H9 (cell line): ENCODE measurements around the gene LINC00632. TPM values are rescaled to one million over a fixed set of nuclear protein-coding genes. Genes with fewer than 3 reads are reported as not detected.

Experiments used
- DNase-seq: peaks from one replicate; pipeline ENCODE4 v3.0.0-alpha.2; 2017
- H2AFZ ChIP-seq: one replicate; pipeline ENCODE4 v1.6.1; 2013; ENCODE audit warnings: mild to moderate bottlenecking, low read length, control low read depth, moderate library complexity
- H2AK5ac ChIP-seq: 2 replicates; pipeline ENCODE4 v1.6.1; 2013; ENCODE audit warnings: low read length, control low read depth, mixed read lengths; ENCODE audit not compliant: insufficient read length
- H2BK120ac ChIP-seq: one replicate; pipeline ENCODE4 v1.6.1; 2013; ENCODE audit warnings: low read depth, mild to moderate bottlenecking, low read length, control low read depth, inconsistent platforms; ENCODE audit not compliant: poor library complexity, severe bottlenecking
- H2BK12ac ChIP-seq: 2 replicates; pipeline ENCODE4 v1.6.1; 2013; ENCODE audit warnings: low read length, control low read depth, mixed read lengths, low read depth; ENCODE audit not compliant: insufficient read length
- H2BK15ac ChIP-seq: 2 replicates; pipeline ENCODE4 v1.6.1; 2013; ENCODE audit warnings: low read depth, low read length, control low read depth
- H2BK20ac ChIP-seq: one replicate; pipeline ENCODE4 v1.6.1; 2013; ENCODE audit warnings: low read depth, mild to moderate bottlenecking, low read length, control low read depth, inconsistent platforms; ENCODE audit not compliant: poor library complexity, severe bottlenecking
- H2BK5ac ChIP-seq: 2 replicates; pipeline ENCODE4 v1.6.1; 2013; ENCODE audit warnings: low read length, control low read depth, mixed read lengths; ENCODE audit not compliant: insufficient read length
- H3K14ac ChIP-seq: 2 replicates; pipeline ENCODE4 v1.6.1; 2013; ENCODE audit warnings: low read length, control low read depth; ENCODE audit not compliant: insufficient read depth
- H3K18ac ChIP-seq: 2 replicates; pipeline ENCODE4 v1.6.1; 2013; ENCODE audit warnings: low read depth, mild to moderate bottlenecking, mixed read lengths, low read length, control low read depth; ENCODE audit not compliant: insufficient read length
- H3K23ac ChIP-seq: 2 replicates; pipeline ENCODE4 v1.6.1; 2013; ENCODE audit warnings: low read length, control low read depth, mixed read lengths, low read depth; ENCODE audit not compliant: insufficient read length
- H3K23me2 ChIP-seq: 2 replicates; pipeline ENCODE4 v1.6.1; 2013; ENCODE audit warnings: low read depth, mild to moderate bottlenecking, mixed read lengths, low read length, control low read depth; ENCODE audit not compliant: insufficient read length, poor library complexity, severe bottlenecking
- H3K27ac ChIP-seq: 2 replicates; pipeline ENCODE4 v1.5.1; 2013; ENCODE audit warnings: low read length, control low read depth, mixed read lengths, low read depth; ENCODE audit not compliant: insufficient read length
- H3K27me3 ChIP-seq: 2 replicates; pipeline ENCODE4 v1.6.1; 2013; ENCODE audit warnings: low read length, control low read depth, inconsistent platforms; ENCODE audit not compliant: insufficient read depth
- H3K4ac ChIP-seq: 2 replicates; pipeline ENCODE4 v1.6.1; 2013; ENCODE audit warnings: low read depth, mild to moderate bottlenecking, control low read depth, inconsistent platforms, low read length, moderate library complexity
- H3K4me1 ChIP-seq: 2 replicates; pipeline ENCODE4 v1.6.1; 2013; ENCODE audit warnings: low read length, control low read depth, inconsistent platforms; ENCODE audit not compliant: insufficient read depth
- H3K4me2 ChIP-seq: 2 replicates; pipeline ENCODE4 v1.6.1; 2013; ENCODE audit warnings: low read length, control low read depth, mixed read lengths; ENCODE audit not compliant: insufficient read length, insufficient read depth
- H3K56ac ChIP-seq: 2 replicates; pipeline ENCODE4 v1.6.1; 2013; ENCODE audit warnings: low read depth, mild to moderate bottlenecking, mixed read lengths, low read length, control low read depth; ENCODE audit not compliant: insufficient read length
- H3K79me1 ChIP-seq: 2 replicates; pipeline ENCODE4 v1.6.1; 2013; ENCODE audit warnings: low read depth, mild to moderate bottlenecking, moderate library complexity, low read length, control low read depth, inconsistent platforms; ENCODE audit not compliant: insufficient read depth, poor library complexity, severe bottlenecking
- H3K79me2 ChIP-seq: 2 replicates; pipeline ENCODE4 v1.6.1; 2013; ENCODE audit warnings: low read length, control low read depth, inconsistent platforms; ENCODE audit not compliant: insufficient read depth
- H3K9ac ChIP-seq: 2 replicates; pipeline ENCODE4 v1.6.1; 2013; ENCODE audit warnings: low read length, control low read depth, mixed read lengths; ENCODE audit not compliant: insufficient read length; ENCODE audit errors: extremely low read depth
- H3K9me3 ChIP-seq: one replicate; pipeline ENCODE4 v1.6.1; 2013; ENCODE audit warnings: low read depth, low read length, inconsistent platforms; ENCODE audit not compliant: control insufficient read depth
- H3T11ph ChIP-seq: one replicate; pipeline ENCODE4 v1.6.1; 2013; ENCODE audit warnings: mild to moderate bottlenecking, low read length, control low read depth, inconsistent platforms
- H4K20me1 ChIP-seq: one replicate; pipeline ENCODE4 v1.6.1; 2013; ENCODE audit not compliant: control insufficient read depth, insufficient read length, insufficient read depth
- H4K5ac ChIP-seq: 2 replicates; pipeline ENCODE4 v1.6.1; 2013; ENCODE audit warnings: low read depth, mild to moderate bottlenecking, mixed read lengths, low read length, control low read depth; ENCODE audit not compliant: insufficient read length
- H4K8ac ChIP-seq: replicated peaks from 2 replicates; pipeline ENCODE4 v1.6.1; 2013; ENCODE audit warnings: low read length, control low read depth, mixed read lengths, low read depth; ENCODE audit not compliant: insufficient read length
- H4K91ac ChIP-seq: 2 replicates; pipeline ENCODE4 v1.6.1; 2013; ENCODE audit warnings: low read depth, mild to moderate bottlenecking, moderate library complexity, mixed read lengths, low read length, control low read depth; ENCODE audit not compliant: insufficient read length
- H3K27ac Mint-ChIP-seq, 3 experiments: 2 replicates in 2 of 3; 3 replicates in 1 of 3; pipeline ENCODE4 v1.8.0; 2020 to 2021; ENCODE audit warnings: mixed read lengths in 3 of 3, mild to moderate bottlenecking in 1 of 3, moderate library complexity in 1 of 3
- H3K27me3 Mint-ChIP-seq: 2 replicates; pipeline ENCODE4 v1.8.0; 2021; ENCODE audit warnings: low read depth, mild to moderate bottlenecking, moderate library complexity, mixed read lengths
- H3K36me3 Mint-ChIP-seq, 3 experiments: 2 replicates in 2 of 3; 3 replicates in 1 of 3; pipeline ENCODE4 v1.8.0; 2020 to 2021; ENCODE audit warnings: low read depth in 3 of 3, mixed read lengths in 3 of 3; ENCODE audit not compliant: insufficient read depth in 1 of 3
- H3K4me1 Mint-ChIP-seq, 2 experiments: 2 replicates each; pipeline ENCODE4 v1.8.0; 2020; ENCODE audit warnings: mixed read lengths in 2 of 2
- H3K4me3 Mint-ChIP-seq, 2 experiments: 2 replicates in 1 of 2; 3 replicates in 1 of 2; pipeline ENCODE4 v1.8.0; 2020 to 2021; ENCODE audit warnings: mild to moderate bottlenecking in 2 of 2, mixed read lengths in 2 of 2, moderate library complexity in 1 of 2
- H3K9me3 Mint-ChIP-seq, 2 experiments: 2 replicates in 1 of 2; 3 replicates in 1 of 2; pipeline ENCODE4 v1.8.0; 2020; ENCODE audit warnings: mild to moderate bottlenecking in 2 of 2, mixed read lengths in 2 of 2, moderate library complexity in 1 of 2
- WGBS: extraction: QIAGEN DNeasy Blood & Tissue Kit; methylation state at CpG from one replicate; pipeline ENCODE4 v1.1.7; 2013; ENCODE audit warnings: missing lambda C conversion rate, low lambda C conversion rate, mixed read lengths; ENCODE audit not compliant: insufficient read length; ENCODE audit errors: extremely low coverage; 5-methylcytosine and 5-hydroxymethylcytosine counted together
- total RNA-seq: library from RNA; stranded (reverse); gene quantifications from 2 replicates; pipeline ENCODE4 v1.2.1, GENCODE V29; 2021
- TF ChIP-seq, protein P1 (sequence below): fragments of 200-600 bp; sonication (generic); conservative IDR thresholded peaks from 3 replicates; pipeline ENCODE4 v1.8.0; 2021; ENCODE audit warnings: antibody characterized with exemption, mild to moderate bottlenecking

Gene LINC00632
- total RNA-seq, 1 experiment from 2014 or later, result 46.3 TPM

DNA sequence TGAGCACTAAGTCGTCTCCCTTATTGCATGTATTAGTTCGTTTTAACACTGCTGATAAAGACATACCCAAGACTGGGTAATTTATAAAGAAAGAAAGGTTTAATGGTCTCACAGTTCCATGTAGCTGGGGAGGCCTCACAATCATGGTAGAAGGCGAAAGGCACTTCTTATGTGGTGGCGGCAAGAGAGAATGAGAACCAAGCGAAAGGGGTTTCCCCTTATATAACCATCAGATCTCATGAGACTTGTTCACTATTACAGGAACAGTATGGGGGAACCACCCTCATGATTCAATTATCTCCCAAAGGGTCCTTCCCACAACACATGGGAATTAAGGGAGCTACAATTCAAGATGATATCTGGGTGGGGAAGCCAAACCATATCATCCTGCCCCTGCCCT lies 85.1 kb downstream of the LINC00632 start:
- Histone ChIP-seq H2BK15ac (no peak overlapping the region), H3K79me1 (no peaks in the 10 kb centered on the region), H3T11ph (no peak overlapping the region), H4K8ac (no peak overlapping the region), H3K4ac (no peak overlapping the region), H4K20me1 (no peaks in the 10 kb centered on the region), H3K9me3 (no peaks in the 10 kb centered on the region), H3K23ac (no peak overlapping the region), H3K18ac (no peak overlapping the region), H2AK5ac (no peak overlapping the region), H3K27me3 (no peaks in the 10 kb centered on the region), H3K4me2 (no peak overlapping the region), H3K23me2 (no peaks in the 10 kb centered on the region), H2BK5ac (no peak overlapping the region), H2BK120ac (no peak overlapping the region), H2BK20ac (no peak overlapping the region), H3K56ac (no peak overlapping the region), H3K4me1 (no peaks in the 10 kb centered on the region), H3K27ac (no peak overlapping the region), H2BK12ac (no peak overlapping the region), H4K91ac (no peak overlapping the region), H4K5ac (no peak overlapping the region), H3K9ac (no peak overlapping the region), H3K79me2 (no peaks in the 10 kb centered on the region), H2AFZ (no peak overlapping the region), H3K14ac (no peak overlapping the region)
- no peaks in the 10 kb centered on the region for H3K4me1 Mint-ChIP-seq
- H3K4me3 Mint-ChIP-seq, result no peak overlapping the region
- H3K27ac Mint-ChIP-seq, result no peak overlapping the region
- TF ChIP-seq, protein P1, sequence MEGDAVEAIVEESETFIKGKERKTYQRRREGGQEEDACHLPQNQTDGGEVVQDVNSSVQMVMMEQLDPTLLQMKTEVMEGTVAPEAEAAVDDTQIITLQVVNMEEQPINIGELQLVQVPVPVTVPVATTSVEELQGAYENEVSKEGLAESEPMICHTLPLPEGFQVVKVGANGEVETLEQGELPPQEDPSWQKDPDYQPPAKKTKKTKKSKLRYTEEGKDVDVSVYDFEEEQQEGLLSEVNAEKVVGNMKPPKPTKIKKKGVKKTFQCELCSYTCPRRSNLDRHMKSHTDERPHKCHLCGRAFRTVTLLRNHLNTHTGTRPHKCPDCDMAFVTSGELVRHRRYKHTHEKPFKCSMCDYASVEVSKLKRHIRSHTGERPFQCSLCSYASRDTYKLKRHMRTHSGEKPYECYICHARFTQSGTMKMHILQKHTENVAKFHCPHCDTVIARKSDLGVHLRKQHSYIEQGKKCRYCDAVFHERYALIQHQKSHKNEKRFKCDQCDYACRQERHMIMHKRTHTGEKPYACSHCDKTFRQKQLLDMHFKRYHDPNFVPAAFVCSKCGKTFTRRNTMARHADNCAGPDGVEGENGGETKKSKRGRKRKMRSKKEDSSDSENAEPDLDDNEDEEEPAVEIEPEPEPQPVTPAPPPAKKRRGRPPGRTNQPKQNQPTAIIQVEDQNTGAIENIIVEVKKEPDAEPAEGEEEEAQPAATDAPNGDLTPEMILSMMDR, result no peak
- no peak for DNase-seq
- no peaks in the 10 kb centered on the region for H3K27me3 Mint-ChIP-seq
- peaks cover 4 to 11% (median 8%) of the 10 kb centered on the region in 3 experiments; a peak in 6 of 7 replicates for H3K36me3 Mint-ChIP-seq
- H3K9me3 Mint-ChIP-seq, result peaks cover 44 to 52% of the 10 kb centered on the region in 2 experiments
- WGBS, result no CpG with 5 or more reads among the region's 5 CpGs
